A172 (cell line): Measurements from ENCODE around the gene GAB4. TPM values are rescaled to one million over a fixed set of nuclear protein-coding genes. Genes with fewer than 3 reads are reported as not detected.
A peak's percentile ranks its signal among the peaks of the same experiment; 100 is the strongest.
"Not testable (repeated sequence)": the region's sequence is repeated elsewhere in the genome, so short reads cannot be mapped to it uniquely, and the experiment has no call there.

Experiments
- DNase-seq: peaks from one replicate; pipeline ENCODE4 v3.0.0-alpha.2; 2015; ENCODE audit warnings: low spot score
- total RNA-seq: library from RNA; depleted of rRNA; stranded (reverse); fragments of >200 nt; shearing (Covaris generic); gene quantifications from 2 replicates; pipeline ENCODE4 v1.2.3, GENCODE V29; 2014

GAB4 gene
- total RNA-seq, 1 experiment from 2014 or later: not detected

GRCh38 chr22:16958475-16958874 lies 49.5 kb downstream of the GAB4 start:
- DNase-seq: no peak

DNA sequence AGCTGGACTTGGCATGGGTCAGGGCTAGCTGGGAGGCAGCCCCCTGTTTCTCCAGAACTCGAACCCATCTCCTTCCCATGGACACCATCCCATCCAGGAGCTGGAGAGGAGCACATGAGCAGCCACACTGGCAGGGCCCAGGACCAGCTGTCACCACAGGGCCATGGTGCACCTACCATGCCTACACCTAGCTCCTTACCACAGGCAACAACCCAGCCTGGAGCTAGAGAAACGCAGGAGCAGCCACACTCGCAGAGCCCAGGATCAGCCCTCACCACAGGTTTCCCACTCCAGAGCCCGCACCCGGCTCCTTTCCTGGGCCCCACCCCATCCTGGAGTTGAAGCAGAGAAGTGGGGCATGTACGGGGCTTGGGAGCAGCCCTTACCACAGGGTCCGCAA lies 50.2 kb downstream of the GAB4 start:
- no peak for DNase-seq

- no peak for DNase-seq
Measured at GRCh38 chr22:16956290-16956689, 51.7 kb downstream of the GAB4 start.

- DNase-seq: no peak
Measured at GRCh38 chr22:16955678-16956210, 52.3 kb downstream of the GAB4 start.

- no peak for DNase-seq
Measured at GRCh38 chr22:16955081-16955480, 52.9 kb downstream of the GAB4 start.

- DNase-seq: no peak
Measured at GRCh38 chr22:16954060-16954403, 54.0 kb downstream of the GAB4 start.

GRCh38 chr22:16953206-16954059 lies 54.6 kb downstream of the GAB4 start:
- no peak for DNase-seq

- peak; percentile 40 for DNase-seq
Measured at GRCh38 chr22:16949561-16949960, 58.5 kb downstream of the GAB4 start.

GRCh38 chr22:16937811-16938210 lies 70.2 kb downstream of the GAB4 start:
- no peak for DNase-seq

DNA sequence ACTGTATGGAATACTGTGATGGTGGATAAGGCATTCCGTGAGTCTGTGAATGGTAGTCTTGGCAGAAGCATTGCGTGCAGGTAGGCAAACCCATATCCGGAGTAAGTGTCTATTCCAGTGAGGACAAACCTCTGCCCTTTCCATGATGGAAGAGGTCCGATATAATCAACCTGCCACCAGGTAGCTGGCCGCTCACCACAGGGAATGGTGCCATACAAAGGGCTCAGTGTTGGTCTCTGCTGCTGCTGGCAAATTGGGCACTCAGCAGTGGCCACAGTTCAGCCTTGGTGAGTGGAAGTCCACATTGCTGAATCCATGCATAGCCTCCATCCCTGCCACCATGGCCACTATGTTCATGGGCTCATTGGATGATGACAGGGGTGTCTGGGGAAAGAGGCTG lies 70.8 kb downstream of the GAB4 start:
- not testable (repeated sequence) for DNase-seq

DNA sequence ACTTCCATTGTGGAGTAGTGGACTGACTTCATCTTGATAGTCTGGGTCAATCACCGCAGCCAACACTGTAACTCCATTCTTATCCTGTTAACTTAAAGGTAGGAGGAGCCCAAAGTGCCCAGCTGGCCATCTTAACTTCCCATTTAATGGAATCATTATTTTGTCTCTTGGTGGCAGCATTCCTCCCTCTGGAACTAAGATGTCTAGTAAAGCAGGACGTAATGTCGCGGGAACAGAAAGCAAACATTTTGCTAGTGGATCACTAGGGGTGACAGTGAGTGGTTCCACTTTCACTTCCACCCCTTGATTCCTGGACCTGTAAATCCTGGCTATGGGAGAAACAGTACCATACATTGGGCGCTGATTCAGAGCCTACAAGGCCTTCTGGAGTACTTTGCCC lies 71.4 kb downstream of the GAB4 start:
- DNase-seq: no peak

GRCh38 chr22:16935209-16935608 lies 72.8 kb downstream of the GAB4 start:
- DNase-seq: no peak

DNA sequence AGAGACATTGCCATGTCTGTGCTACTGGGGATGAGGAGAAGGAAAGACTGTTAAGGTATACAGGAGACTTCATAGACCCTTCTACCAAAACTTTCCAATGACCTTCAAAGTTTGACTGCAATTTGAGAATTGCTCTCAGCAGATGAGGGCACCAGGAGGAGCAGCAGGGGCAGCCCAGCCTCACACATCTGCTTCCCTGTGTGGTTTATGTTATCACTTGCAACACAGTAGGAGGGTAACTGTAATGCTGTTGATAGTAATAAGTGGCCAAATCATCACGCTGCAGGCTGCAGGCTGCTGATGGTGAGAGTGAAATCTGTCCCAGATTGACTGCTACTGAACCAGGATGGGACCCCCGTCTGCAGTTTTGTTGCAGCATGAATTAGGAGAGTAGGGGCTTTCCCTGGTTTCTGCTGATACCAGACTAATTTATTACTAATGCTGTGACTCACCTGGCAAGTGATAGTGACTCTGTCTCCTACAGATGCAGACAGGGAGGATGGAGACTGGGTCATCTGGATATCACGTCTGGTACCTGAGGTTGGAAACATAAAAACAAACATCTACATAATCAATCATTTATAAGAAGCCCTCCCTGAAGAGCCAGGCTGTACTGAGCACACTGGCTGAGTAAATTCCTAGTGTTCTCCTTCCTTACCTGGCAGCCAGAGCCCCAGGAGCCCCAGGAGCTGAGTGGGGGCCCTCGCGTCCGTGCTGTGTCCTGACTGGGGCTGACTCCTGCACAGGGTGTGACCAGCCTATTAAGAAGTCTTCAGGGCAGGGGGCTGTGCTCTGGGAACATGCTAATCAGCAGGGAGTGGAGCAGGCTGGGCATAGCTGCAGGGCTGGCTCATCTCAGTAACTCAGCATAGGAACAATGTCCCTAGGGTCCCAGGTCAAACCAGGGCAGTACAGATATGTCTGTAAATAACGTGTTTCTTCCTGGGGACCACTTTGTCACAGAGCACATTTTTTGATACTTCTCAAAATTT lies 74.4 kb downstream of the GAB4 start:
- DNase-seq: no peak

GRCh38 chr22:16932577-16932976 lies 75.4 kb downstream of the GAB4 start:
- DNase-seq: no peak

DNA sequence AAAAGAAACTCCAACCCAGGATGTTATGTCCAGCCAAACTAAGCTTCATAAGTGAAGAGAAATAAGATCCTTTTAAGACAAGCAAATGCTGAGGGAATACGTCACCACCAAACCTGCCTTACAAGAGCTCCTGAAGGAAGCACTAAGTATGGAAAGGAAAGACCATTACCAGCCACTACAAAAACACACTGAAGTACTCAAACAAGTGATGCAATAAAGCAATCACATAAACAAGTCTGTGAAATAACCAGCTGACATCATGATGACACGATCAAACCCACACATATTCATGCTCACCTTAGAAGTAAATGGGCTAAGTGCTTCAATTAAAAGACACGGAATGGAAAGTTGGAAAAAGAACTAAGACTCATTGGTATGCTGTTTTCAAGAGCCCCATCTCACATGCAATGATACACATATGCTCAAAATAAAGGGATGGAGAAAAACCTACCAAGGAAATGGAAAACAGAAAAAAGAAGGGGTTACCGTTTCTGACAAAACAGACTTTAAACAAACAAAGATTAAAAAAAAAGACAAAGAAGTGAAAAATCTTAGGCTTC lies 82.5 kb downstream of the GAB4 start:
- no peak for DNase-seq

DNA sequence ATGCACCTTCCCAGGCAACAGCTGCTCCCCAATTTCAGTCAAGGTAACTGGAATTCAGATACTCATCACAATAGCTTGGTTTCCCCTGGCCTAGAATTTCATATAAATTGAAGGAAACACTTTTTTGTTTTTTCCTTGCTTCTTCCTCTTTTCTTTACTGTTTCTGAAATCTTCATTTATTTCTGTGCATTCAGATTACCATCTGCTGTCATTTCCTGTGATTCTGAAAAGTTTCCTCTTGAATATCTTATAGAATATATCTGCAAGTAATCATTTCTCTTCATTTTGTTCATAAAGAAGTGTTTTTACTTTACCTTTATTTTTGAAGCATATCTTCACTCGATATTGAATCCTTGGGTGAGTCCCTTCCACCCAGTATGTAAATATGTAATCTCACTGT lies 85.3 kb downstream of the GAB4 start:
- DNase-seq: no peak

DNA sequence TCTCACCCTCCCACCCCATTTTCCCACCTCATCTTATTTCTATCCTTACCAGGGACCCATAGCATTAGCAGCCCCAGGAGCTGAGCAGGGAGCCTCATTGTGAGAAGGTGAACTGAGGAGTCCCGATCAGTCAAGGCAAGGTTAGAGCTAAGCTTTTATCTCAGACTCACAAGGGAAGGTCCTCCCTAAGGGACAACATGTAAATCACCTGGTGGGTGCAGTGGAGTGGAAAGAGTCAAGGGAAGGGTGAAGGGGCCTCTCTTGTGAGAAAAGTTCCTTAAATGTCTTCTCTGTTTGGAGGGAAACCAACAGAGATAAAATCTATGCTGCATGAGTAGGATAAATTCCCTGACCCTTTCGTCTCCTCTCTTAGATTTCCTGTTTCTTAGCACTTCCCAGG lies 85.9 kb downstream of the GAB4 start:
- DNase-seq: no peak

DNA sequence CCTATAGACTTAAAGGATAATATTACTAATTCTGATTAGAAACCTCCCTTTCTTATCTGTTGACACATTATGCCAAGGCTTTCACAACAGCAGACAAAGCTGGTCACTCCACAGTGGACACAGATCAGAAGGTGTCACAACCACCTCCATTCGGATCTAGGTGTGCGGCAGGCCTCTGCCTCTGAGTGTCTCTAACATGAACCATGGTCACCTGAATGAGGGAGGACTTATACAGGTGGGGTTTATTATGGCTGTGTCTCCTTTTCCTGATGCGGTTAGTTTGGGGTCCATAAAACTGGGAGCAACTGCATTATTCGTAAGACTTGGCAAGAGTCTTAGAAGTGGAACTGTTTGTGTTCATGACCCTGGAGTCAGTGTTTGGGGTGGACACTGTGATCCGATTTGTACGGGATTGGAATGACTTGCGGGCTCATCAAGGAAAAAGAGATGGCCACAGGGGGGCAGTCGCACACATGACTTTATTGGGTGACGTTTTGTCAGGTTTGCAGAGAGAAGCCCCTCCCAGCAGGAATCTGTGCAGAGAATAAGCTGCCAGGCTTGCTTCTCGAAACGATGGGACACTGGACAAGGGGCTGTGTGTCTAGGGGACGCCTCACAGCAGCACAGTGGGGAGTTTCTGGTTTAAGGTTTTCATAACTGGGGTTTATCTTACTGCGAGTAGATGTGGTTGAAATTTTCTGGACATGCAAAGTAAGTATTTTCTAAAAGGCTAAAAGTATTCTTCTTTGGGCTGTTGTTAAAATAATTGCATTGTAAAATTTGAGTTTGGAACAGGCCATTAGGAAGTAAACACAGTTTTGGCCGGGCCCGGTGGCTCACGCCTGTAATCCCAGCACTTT lies 90.6 kb downstream of the GAB4 start:
- peak; percentile 39 for DNase-seq

DNA sequence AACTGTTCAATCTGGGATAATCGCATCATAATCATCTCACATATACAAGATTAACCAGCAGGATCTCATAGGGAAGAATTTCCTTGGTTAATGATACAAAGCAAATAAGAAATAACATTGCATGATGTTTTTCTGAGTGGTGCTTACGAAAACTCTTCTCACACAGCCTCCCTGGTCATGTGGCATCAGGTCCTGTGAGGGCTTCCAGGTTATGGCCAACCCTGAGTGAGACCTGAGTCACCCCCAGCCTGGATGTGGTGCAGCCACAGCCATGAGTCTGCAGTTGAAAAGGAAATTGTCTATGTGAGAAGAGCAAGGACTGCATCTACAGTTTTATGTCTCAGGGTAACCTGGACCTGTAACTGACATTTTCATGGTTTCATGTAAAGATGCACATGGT lies 92.3 kb downstream of the GAB4 start:
- peak; percentile 19 for DNase-seq

GRCh38 chr22:16914911-16915310 lies 93.1 kb downstream of the GAB4 start:
- not testable (repeated sequence) for DNase-seq

GRCh38 chr22:16914006-16914405 lies 94.0 kb downstream of the GAB4 start:
- no peak for DNase-seq
